GM23338 (cell line): ENCODE data around the gene CEP78. TPM values are rescaled to one million over a fixed set of nuclear protein-coding genes. Genes with fewer than 3 reads are reported as not detected.
A peak's percentile ranks its signal among the peaks of the same experiment; 100 is the strongest.

Experiments
- ATAC-seq: fragments of 200-7000 bp; cut with Tn5 transposase; 3 replicates; pipeline ENCODE4 v1.9.1; 2020
- DNase-seq: peaks from one replicate; pipeline ENCODE4 v3.0.0-alpha.2; 2015; ENCODE audit warnings: low spot score
- H2AFZ ChIP-seq: fragments of 200-600 bp; sonication (generic); 2 replicates; pipeline ENCODE4 v1.8.0; 2016; ENCODE audit warnings: antibody characterized with exemption, mild to moderate bottlenecking, moderate library complexity
- H3F3A ChIP-seq: fragments of 200-600 bp; sonication (generic); replicated peaks from 2 replicates; pipeline ENCODE4 v1.8.0; 2017; ENCODE audit warnings: antibody characterized with exemption, mixed run types, low read depth
- H3K27ac ChIP-seq: fragments of 200-600 bp; sonication (generic); 2 replicates; pipeline ENCODE4 v1.6.1; 2016; ENCODE audit warnings: low read depth
- H3K27me3 ChIP-seq: fragments of 200-600 bp; sonication (generic); 2 replicates; pipeline ENCODE4 v1.8.0; 2016; ENCODE audit warnings: mild to moderate bottlenecking, mixed run types, moderate library complexity; ENCODE audit not compliant: insufficient read depth
- H3K36me3 ChIP-seq: fragments of 200-600 bp; sonication (generic); 2 replicates; pipeline ENCODE4 v1.8.0; 2016; ENCODE audit warnings: mild to moderate bottlenecking; ENCODE audit not compliant: insufficient read depth
- H3K4me1 ChIP-seq: fragments of 200-600 bp; sonication (generic); 2 replicates; pipeline ENCODE4 v1.8.0; 2016; ENCODE audit warnings: mild to moderate bottlenecking, moderate library complexity; ENCODE audit not compliant: insufficient read depth
- H3K4me2 ChIP-seq: fragments of 200-600 bp; sonication (generic); 2 replicates; pipeline ENCODE4 v1.7.1; 2017; ENCODE audit warnings: mixed run types
- H3K4me3 ChIP-seq: fragments of 200-600 bp; sonication (generic); 2 replicates; pipeline ENCODE4 v1.6.1; 2016; ENCODE audit warnings: mixed run types
- H3K79me2 ChIP-seq: fragments of 200-600 bp; sonication (generic); replicated peaks from 2 replicates; pipeline ENCODE4 v1.8.0; 2017; ENCODE audit warnings: mild to moderate bottlenecking; ENCODE audit not compliant: insufficient read depth
- H3K9me2 ChIP-seq: fragments of 200-600 bp; sonication (generic); 2 replicates; pipeline ENCODE4 v1.8.0; 2017; ENCODE audit not compliant: insufficient read depth
- H4K20me1 ChIP-seq: fragments of 200-600 bp; sonication (generic); replicated peaks from 2 replicates; pipeline ENCODE4 v1.8.0; 2017; ENCODE audit warnings: mild to moderate bottlenecking; ENCODE audit not compliant: insufficient read depth
- H3K27ac Mint-ChIP-seq: 2 replicates; pipeline ENCODE4 v1.8.0; 2020; ENCODE audit warnings: inconsistent platforms, mild to moderate bottlenecking, moderate library complexity, mixed read lengths
- H3K27me3 Mint-ChIP-seq: 3 replicates; pipeline ENCODE4 v1.8.0; 2022; ENCODE audit warnings: low read depth, mild to moderate bottlenecking, moderate library complexity, mixed read lengths, inconsistent platforms; ENCODE audit not compliant: insufficient read depth, poor library complexity
- H3K36me3 Mint-ChIP-seq: 3 replicates; pipeline ENCODE4 v1.8.0; 2021; ENCODE audit warnings: low read depth, mild to moderate bottlenecking, inconsistent platforms, moderate library complexity, mixed read lengths
- H3K4me1 Mint-ChIP-seq: 3 replicates; pipeline ENCODE4 v1.8.0; 2020; ENCODE audit warnings: mild to moderate bottlenecking, inconsistent platforms, mixed read lengths
- H3K4me3 Mint-ChIP-seq: 3 replicates; pipeline ENCODE4 v1.8.0; 2021; ENCODE audit warnings: moderate library complexity, mild to moderate bottlenecking, inconsistent platforms, mixed read lengths
- H3K9me3 Mint-ChIP-seq: 3 replicates; pipeline ENCODE4 v1.8.0; 2020; ENCODE audit warnings: moderate library complexity, mild to moderate bottlenecking, inconsistent platforms, mixed read lengths
- CREB1 ChIP-seq: fragments of 250-450 bp; sonication (Bioruptor Pico); IDR thresholded peaks from 2 replicates; pipeline ENCODE4 v1.5.0; 2020; ENCODE audit warnings: low read depth, mild to moderate bottlenecking, moderate library complexity
- CTCF ChIP-seq, 2 experiments: fragments of 200-600 bp in 1 of 2; sonication (generic) in 1 of 2; conservative IDR thresholded peaks; 2 replicates each; pipeline versions ENCODE4 v1.5.1 to v1.6.1; 2016 to 2017; ENCODE audit warnings: antibody characterized with exemption in 2 of 2, low read depth in 2 of 2, mild to moderate bottlenecking in 2 of 2, moderate library complexity in 1 of 2
- EZH2 ChIP-seq: fragments of 200-600 bp; sonication (generic); IDR thresholded peaks from one replicate; pipeline ENCODE4 v1.8.0; 2017; ENCODE audit warnings: antibody characterized with exemption, mild to moderate bottlenecking, low read depth; ENCODE audit not compliant: unreplicated experiment
- EZH2phosphoT487 ChIP-seq: fragments of 200-600 bp; sonication (generic); IDR thresholded peaks from one replicate; pipeline ENCODE4 v1.8.1; 2018; ENCODE audit warnings: antibody characterized with exemption; ENCODE audit not compliant: unreplicated experiment
- JUNB ChIP-seq: IDR thresholded peaks from one replicate; pipeline ENCODE4 v1.6.1; 2016; ENCODE audit warnings: antibody characterized with exemption; ENCODE audit not compliant: unreplicated experiment
- NANOG ChIP-seq: IDR thresholded peaks from 2 replicates; pipeline ENCODE4 v1.6.1; 2016; ENCODE audit warnings: antibody characterized with exemption, borderline replicate concordance
- POLR2AphosphoS5 ChIP-seq: IDR thresholded peaks from 2 replicates; pipeline ENCODE4 v1.6.1; 2016; ENCODE audit warnings: antibody characterized with exemption, low read depth
- REST ChIP-seq: IDR thresholded peaks from one replicate; pipeline ENCODE4 v1.6.1; 2018; ENCODE audit warnings: antibody characterized with exemption; ENCODE audit not compliant: unreplicated experiment
- STAT1 ChIP-seq: IDR thresholded peaks from one replicate; pipeline ENCODE4 v1.6.1; 2016; ENCODE audit warnings: antibody characterized with exemption; ENCODE audit not compliant: unreplicated experiment
- ZNF114 ChIP-seq: fragments of 250-450 bp; sonication (Bioruptor Pico); IDR thresholded peaks from 2 replicates; pipeline ENCODE4 v1.5.0; 2020; ENCODE audit warnings: mild to moderate bottlenecking, moderate library complexity
- ZNF331 ChIP-seq: fragments of 250-450 bp; sonication (Bioruptor Pico); IDR thresholded peaks from 2 replicates; pipeline ENCODE4 v1.5.0; 2020; ENCODE audit warnings: low read depth, mild to moderate bottlenecking, moderate library complexity
- ZNF462 ChIP-seq: fragments of 250-450 bp; sonication (Bioruptor Pico); IDR thresholded peaks from 2 replicates; pipeline ENCODE4 v1.5.0; 2020; ENCODE audit warnings: mild to moderate bottlenecking, moderate library complexity
- polyA plus RNA-seq: library from polyadenylated mRNA; unstranded; fragments of >200 nt; fragmentation: Nextera tagmentation; extraction: Ambion mirVana; gene quantifications from 2 replicates; pipeline ENCODE4 v1.2.1, GENCODE V29; 2016
- total RNA-seq: library from RNA; depleted of rRNA; stranded (reverse); fragments of >200 nt; shearing (Covaris generic); gene quantifications from 2 replicates; pipeline ENCODE4 v1.2.3, GENCODE V29; 2014
- TF ChIP-seq, protein P1 (sequence below): IDR thresholded peaks from 2 replicates; pipeline ENCODE4 v1.6.1; 2016; ENCODE audit warnings: antibody characterized with exemption

CEP78 gene
- total and polyA plus RNA-seq, 2 experiments from 2014 or later, result 19.9 to 48.3 TPM

DNA sequence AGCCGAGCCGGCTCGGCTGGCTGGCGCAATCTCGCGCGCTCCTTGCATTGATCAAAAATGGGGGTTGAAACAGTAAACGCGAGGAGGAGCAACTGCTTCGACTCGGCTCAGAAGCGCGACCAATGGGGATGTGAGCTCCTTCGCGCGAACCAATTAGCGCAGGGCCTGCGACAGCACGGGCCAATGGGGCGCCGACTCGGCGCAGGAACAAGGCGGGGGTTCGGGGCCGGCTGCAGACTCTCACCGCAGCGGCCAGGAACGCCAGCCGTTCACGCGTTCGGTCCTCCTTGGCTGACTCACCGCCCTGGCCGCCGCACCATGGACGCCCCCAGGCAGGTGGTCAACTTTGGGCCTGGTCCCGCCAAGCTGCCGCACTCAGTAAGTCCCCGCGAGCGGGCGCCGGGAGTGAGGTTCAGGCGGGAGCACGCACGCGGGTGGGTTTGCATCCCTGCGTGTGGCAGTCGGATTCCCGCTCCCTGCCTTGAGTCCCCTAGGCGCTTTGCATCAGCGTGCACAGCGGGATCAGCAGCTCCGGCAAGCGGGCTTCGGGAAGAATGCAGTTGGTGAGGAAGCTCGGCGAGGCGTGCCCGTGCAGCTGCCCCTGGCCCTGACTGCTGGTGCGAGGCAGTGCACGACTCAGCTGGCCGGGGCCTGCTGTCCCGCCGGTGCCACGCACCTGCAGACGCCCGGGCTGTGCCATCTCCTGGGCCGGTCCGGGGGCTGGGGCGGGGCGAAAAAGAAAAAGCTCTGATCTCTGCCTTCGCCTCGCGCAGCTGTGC is 61.2 kb downstream of the CEP78 start, which contains the start of gene PSAT1:
PSAT1 (plus strand) TSS at position 233 of the 779 bp plus-strand sequence; CDS start at position 319, 86 bp downstream.
- peak within 1 kb of the TSS; percentile 95 for H3K4me3 ChIP-seq
- Mint-ChIP-seq H3K4me1 (peaks cover 40% of the 10 kb centered on the region), H3K9me3 (peaks cover 8% of the 10 kb centered on the region; the same call in 2 of the 3 replicates), H3K27ac (peak within 1 kb of the TSS; percentile 100), H3K36me3 (peaks cover 51% of the 10 kb centered on the region), H3K4me3 (peak within 1 kb of the TSS; percentile 99), H3K27me3 (peaks cover 23% of the 10 kb centered on the region)
- peak within 1 kb of the TSS; percentile 96 for H3K4me2 ChIP-seq
- H3K9me2 ChIP-seq, result no peaks in the 10 kb centered on the region
- H3F3A ChIP-seq, result no peaks in the 10 kb centered on the region; the same call in 1 of the 2 replicates
- H3K36me3 ChIP-seq, result peaks cover 25% of the 10 kb centered on the region
- peak within 1 kb of the TSS; percentile 100 for H3K27ac ChIP-seq
- peak; percentile 94 for ATAC-seq
- no peaks in the 10 kb centered on the region for H3K27me3 ChIP-seq
- H4K20me1 ChIP-seq, result peaks cover 36% of the 10 kb centered on the region
- H3K79me2 ChIP-seq, result peaks cover 52% of the 10 kb centered on the region
- peaks cover 31% of the 10 kb centered on the region for H3K4me1 ChIP-seq
- peak; percentile 98 for DNase-seq
- no peak for TF ChIP-seq STAT1
- no peak for TF ChIP-seq EZH2phosphoT487
- peak; percentile 96 for TF ChIP-seq POLR2AphosphoS5
- TF ChIP-seq ZNF462 (CRISPR knock-in tag), result no peak
- no peak for TF ChIP-seq CREB1 (CRISPR knock-in tag)
- no peak for TF ChIP-seq ZNF114 (CRISPR knock-in tag)
- TF ChIP-seq NANOG, result no peak
- no peak for TF ChIP-seq JUNB
- TF ChIP-seq ZNF331 (CRISPR knock-in tag), result no peak
- TF ChIP-seq, protein P1, sequence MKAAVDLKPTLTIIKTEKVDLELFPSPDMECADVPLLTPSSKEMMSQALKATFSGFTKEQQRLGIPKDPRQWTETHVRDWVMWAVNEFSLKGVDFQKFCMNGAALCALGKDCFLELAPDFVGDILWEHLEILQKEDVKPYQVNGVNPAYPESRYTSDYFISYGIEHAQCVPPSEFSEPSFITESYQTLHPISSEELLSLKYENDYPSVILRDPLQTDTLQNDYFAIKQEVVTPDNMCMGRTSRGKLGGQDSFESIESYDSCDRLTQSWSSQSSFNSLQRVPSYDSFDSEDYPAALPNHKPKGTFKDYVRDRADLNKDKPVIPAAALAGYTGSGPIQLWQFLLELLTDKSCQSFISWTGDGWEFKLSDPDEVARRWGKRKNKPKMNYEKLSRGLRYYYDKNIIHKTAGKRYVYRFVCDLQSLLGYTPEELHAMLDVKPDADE, result peak; percentile 75; the same call in 1 of the 2 replicates
- peak; percentile 21 for TF ChIP-seq REST
- TF ChIP-seq CTCF (conservative IDR thresholded peaks at IDR 0.05; ENCODE audit: low read depth in 2 of 2), result no peak
- no peak for TF ChIP-seq EZH2
- H2AFZ ChIP-seq, result peak within 1 kb of the TSS; percentile 35; the same call in 1 of the 2 replicates
